Forelimb muscle (tissue), 1 donor: ENCODE results near the gene SPRR2A. TPM values are rescaled to one million over a fixed set of nuclear protein-coding genes. Genes with fewer than 3 reads are reported as not detected.
"Not testable (repeated sequence)": the region's sequence is repeated elsewhere in the genome, so short reads cannot be mapped to it uniquely, and the experiment has no call there.

Experiments used
- DNase-seq: peaks from one replicate; pipeline ENCODE4 v3.0.0-alpha.2; 2013; ENCODE audit warnings: low read depth
- polyA plus RNA-seq: library from polyadenylated mRNA; unstranded; fragments of 120-200 nt; gene quantifications from one replicate; pipeline ENCODE4 v1.2.1, GENCODE V29; 2013; ENCODE audit not compliant: insufficient read length

The SPRR2A gene
- not detected for polyA plus RNA-seq

- no peak for DNase-seq
Measured at GRCh38 chr1:153057375-153057774, at the start of gene SPRR2A. Gene SPRR2A (minus strand): TSS chr1:153057512. CDS start chr1:153056735, 777 bp downstream.

- DNase-seq = no peak
Measured at GRCh38 chr1:153100245-153100644, 42.9 kb upstream of the SPRR2A start.

GRCh38 chr1:153099461-153100045 lies 42.2 kb upstream of the SPRR2A start:
- no peak for DNase-seq

GRCh38 chr1:153095764-153096163 lies 38.5 kb upstream of the SPRR2A start:
- no peak for DNase-seq

GRCh38 chr1:153094426-153094825 lies 37.1 kb upstream of the SPRR2A start, which contains the start of gene SPRR2E:
Gene SPRR2E (minus strand): TSS chr1:153094526. CDS start chr1:153093751, 775 bp downstream.
- DNase-seq = no peak

GRCh38 chr1:153087652-153088051 lies 30.3 kb upstream of the SPRR2A start:
- DNase-seq = no peak

- no peak for DNase-seq
Measured at GRCh38 chr1:153081736-153082135, 24.4 kb upstream of the SPRR2A start.

- DNase-seq = no peak
Measured at GRCh38 chr1:153072806-153073726, 15.8 kb upstream of the SPRR2A start.

- no peak for DNase-seq
Measured at GRCh38 chr1:153071511-153071910, 14.2 kb upstream of the SPRR2A start, which contains the start of gene SPRR2B. Gene SPRR2B (minus strand): TSS chr1:153071611. CDS start chr1:153070839, 772 bp downstream.

GRCh38 chr1:153070243-153070642 lies 12.9 kb upstream of the SPRR2A start:
- DNase-seq = no peak

- DNase-seq = no peak
Measured at GRCh38 chr1:153058826-153059784, 1.8 kb upstream of the SPRR2A start.

GRCh38 chr1:153058154-153058553 lies 842 bp upstream of the SPRR2A start:
- no peak for DNase-seq

GRCh38 chr1:153056111-153056510 lies 1.2 kb downstream of the SPRR2A start:
- DNase-seq = not testable (repeated sequence)

GRCh38 chr1:153049211-153049610 lies 8.1 kb downstream of the SPRR2A start:
- no peak for DNase-seq

- DNase-seq = no peak
Measured at GRCh38 chr1:153040950-153041631, 16.2 kb downstream of the SPRR2A start, which contains the start of gene SPRR2D. Gene SPRR2D (minus strand): TSS chr1:153041120. CDS start chr1:153040346, 774 bp downstream.

GRCh38 chr1:153035211-153035610 lies 22.1 kb downstream of the SPRR2A start:
- DNase-seq = no peak

GRCh38 chr1:153032677-153033308 lies 24.5 kb downstream of the SPRR2A start:
- DNase-seq = no peak

- no peak for DNase-seq
Measured at GRCh38 chr1:153032073-153032472, 25.2 kb downstream of the SPRR2A start.

GRCh38 chr1:153030895-153031294 lies 26.4 kb downstream of the SPRR2A start, which contains the start of gene SPRR1B:
Gene SPRR1B (plus strand): TSS chr1:153031203. CDS start chr1:153032346, 1,143 bp downstream.
- DNase-seq = no peak

GRCh38 chr1:153028766-153029165 lies 28.5 kb downstream of the SPRR2A start:
- no peak for DNase-seq
